ENCODE results near the gene ZNF613. TPM values are rescaled to one million over a fixed set of nuclear protein-coding genes. Genes with fewer than 3 reads are reported as not detected.

Gene ZNF613
- total and polyA plus RNA-seq, 2 experiments from 2014 or later: 13.8 to 18.1 TPM

DNA sequence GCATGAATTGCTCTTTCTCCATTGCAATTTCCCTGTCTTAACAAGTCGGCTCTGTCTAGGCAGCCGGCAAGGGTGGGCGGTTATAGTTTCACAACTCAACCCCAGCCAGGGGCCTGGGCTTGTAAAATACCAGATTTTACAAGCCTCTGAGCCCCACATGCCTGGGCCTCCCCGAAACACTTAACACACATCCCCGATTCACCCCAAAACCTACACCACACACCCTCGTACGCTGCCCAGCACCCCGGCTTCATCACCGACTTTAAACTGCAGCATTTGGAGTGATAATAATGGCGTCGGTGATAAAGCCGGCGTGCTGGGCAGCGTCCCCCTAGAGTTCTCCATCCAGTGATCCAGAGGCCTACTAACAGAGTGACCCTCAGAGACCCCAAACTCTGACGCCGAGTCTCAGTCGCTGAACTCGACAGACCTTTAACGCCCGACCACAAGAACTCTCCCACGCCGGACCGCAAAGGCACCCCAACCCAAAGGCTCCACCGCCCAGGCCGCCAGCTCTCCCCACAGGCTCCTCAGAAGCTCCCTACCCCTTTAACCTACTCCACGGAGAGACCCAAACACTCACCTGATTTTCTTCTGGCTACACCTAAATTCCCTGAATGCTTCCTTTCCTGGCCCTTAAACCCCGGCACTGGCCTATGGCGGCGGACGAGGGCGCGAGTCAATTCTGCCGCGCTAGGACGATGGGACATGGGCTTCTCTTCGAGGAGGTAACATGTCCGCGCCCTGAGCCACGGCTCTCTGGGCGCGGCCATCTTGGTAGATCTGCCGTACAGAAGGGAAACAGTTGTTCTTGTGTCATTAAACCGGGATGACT is 22.7 kb upstream of the ZNF613 start, which contains the start of gene ZNF649:
Gene ZNF649 (minus strand): TSS at position 687 of the 835 bp plus-strand sequence. CDS start 4,910 bp downstream, outside the sequence.
- peaks cover 63% of the 10 kb centered on the region for H3K36me3 Mint-ChIP-seq (ENCODE audit: low read depth)
- Histone ChIP-seq H3K27ac (ENCODE audit: low read depth) (peak within 1 kb of the TSS; percentile 100), H3K4me1 (ENCODE audit: insufficient read depth) (peaks cover 19% of the 10 kb centered on the region), H3F3A (replicated peaks; ENCODE audit: low read depth) (peaks cover 17% of the 10 kb centered on the region; the same call in 1 of the 2 replicates), H3K4me2 (peak within 1 kb of the TSS; percentile 75), H3K9me2 (ENCODE audit: insufficient read depth) (peaks cover 10% of the 10 kb centered on the region), H2AFZ (no peak within 1 kb of the TSS), H4K20me1 (replicated peaks; ENCODE audit: insufficient read depth) (peaks cover 21% of the 10 kb centered on the region), H3K4me3 (peak within 1 kb of the TSS; percentile 86), H3K27me3 (ENCODE audit: insufficient read depth) (no peaks in the 10 kb centered on the region), H3K79me2 (replicated peaks; ENCODE audit: insufficient read depth) (peaks cover 53% of the 10 kb centered on the region), H3K36me3 (ENCODE audit: insufficient read depth) (peaks cover 14% of the 10 kb centered on the region)
- DNase-seq (ENCODE audit: low spot score) (peak; percentile 96), ATAC-seq (peak; percentile 81)
- H3K9me3 Mint-ChIP-seq: peaks cover 59% of the 10 kb centered on the region
- H3K4me3 Mint-ChIP-seq: peak within 1 kb of the TSS; percentile 99
- peaks cover 20% of the 10 kb centered on the region for H3K27me3 Mint-ChIP-seq (ENCODE audit: insufficient read depth, low read depth, poor library complexity)
- peak within 1 kb of the TSS; percentile 99 for H3K27ac Mint-ChIP-seq
- no peak for TF ChIP-seq REST (IDR thresholded peaks at IDR 0.05; ENCODE audit: unreplicated experiment)
- TF ChIP-seq NANOG (IDR thresholded peaks at IDR 0.05; ENCODE audit: borderline replicate concordance): no peak
- TF ChIP-seq CREB1 (CRISPR knock-in tag; IDR thresholded peaks at IDR 0.05; ENCODE audit: low read depth): no peak
- peak; percentile 47; the same call in 1 of the 2 replicates for TF ChIP-seq ZNF114 (CRISPR knock-in tag; IDR thresholded peaks at IDR 0.05)
- TF ChIP-seq EZH2 (IDR thresholded peaks at IDR 0.05; ENCODE audit: low read depth, unreplicated experiment): no peak
- TF ChIP-seq ETS1 (IDR thresholded peaks at IDR 0.05): peak; percentile 82
- TF ChIP-seq STAT1 (IDR thresholded peaks at IDR 0.05; ENCODE audit: unreplicated experiment): no peak
- TF ChIP-seq POLR2AphosphoS5 (IDR thresholded peaks at IDR 0.05; ENCODE audit: low read depth): peak; percentile 84
- no peak for TF ChIP-seq EZH2phosphoT487 (IDR thresholded peaks at IDR 0.05; ENCODE audit: unreplicated experiment)
- TF ChIP-seq ZNF331 (CRISPR knock-in tag; IDR thresholded peaks at IDR 0.05; ENCODE audit: low read depth): no peak
- no peak for TF ChIP-seq ZNF462 (CRISPR knock-in tag; IDR thresholded peaks at IDR 0.05)
- TF ChIP-seq, protein P1, sequence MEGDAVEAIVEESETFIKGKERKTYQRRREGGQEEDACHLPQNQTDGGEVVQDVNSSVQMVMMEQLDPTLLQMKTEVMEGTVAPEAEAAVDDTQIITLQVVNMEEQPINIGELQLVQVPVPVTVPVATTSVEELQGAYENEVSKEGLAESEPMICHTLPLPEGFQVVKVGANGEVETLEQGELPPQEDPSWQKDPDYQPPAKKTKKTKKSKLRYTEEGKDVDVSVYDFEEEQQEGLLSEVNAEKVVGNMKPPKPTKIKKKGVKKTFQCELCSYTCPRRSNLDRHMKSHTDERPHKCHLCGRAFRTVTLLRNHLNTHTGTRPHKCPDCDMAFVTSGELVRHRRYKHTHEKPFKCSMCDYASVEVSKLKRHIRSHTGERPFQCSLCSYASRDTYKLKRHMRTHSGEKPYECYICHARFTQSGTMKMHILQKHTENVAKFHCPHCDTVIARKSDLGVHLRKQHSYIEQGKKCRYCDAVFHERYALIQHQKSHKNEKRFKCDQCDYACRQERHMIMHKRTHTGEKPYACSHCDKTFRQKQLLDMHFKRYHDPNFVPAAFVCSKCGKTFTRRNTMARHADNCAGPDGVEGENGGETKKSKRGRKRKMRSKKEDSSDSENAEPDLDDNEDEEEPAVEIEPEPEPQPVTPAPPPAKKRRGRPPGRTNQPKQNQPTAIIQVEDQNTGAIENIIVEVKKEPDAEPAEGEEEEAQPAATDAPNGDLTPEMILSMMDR (conservative IDR thresholded peaks at IDR 0.05; ENCODE audit: low read depth in 2 of 2): peak in 1 of 2 experiments; percentile 30; a peak in 1 of 4 replicates
- no peak for TF ChIP-seq JUNB (IDR thresholded peaks at IDR 0.05; ENCODE audit: unreplicated experiment)
- H3K4me1 Mint-ChIP-seq: peaks cover 47% of the 10 kb centered on the region
